ENCODE results near the gene SHROOM3.
"Not testable (repeated sequence)": the region's sequence is repeated elsewhere in the genome, so short reads cannot be mapped to it uniquely, and the experiment has no call there.

SHROOM3 gene

GRCh38 chr4:76723924-76724323, 288.9 kb downstream of the SHROOM3 start:
- DNase-seq (ENCODE audit: low read depth): no peak

GRCh38 chr4:76725039-76725438, 290.0 kb downstream of the SHROOM3 start:
- no peak for DNase-seq (ENCODE audit: low read depth)

- DNase-seq (ENCODE audit: low read depth): no peak
Observed at GRCh38 chr4:76726176-76726575, 291.1 kb downstream of the SHROOM3 start.

GRCh38 chr4:76726631-76727030, 291.6 kb downstream of the SHROOM3 start:
- no peak for DNase-seq (ENCODE audit: low read depth)

GRCh38 chr4:76727934-76728333, 292.9 kb downstream of the SHROOM3 start:
- not testable (repeated sequence) for DNase-seq (ENCODE audit: low read depth)

GRCh38 chr4:76729460-76729859, 294.4 kb downstream of the SHROOM3 start:
- no peak for DNase-seq (ENCODE audit: low read depth)

GRCh38 chr4:76729980-76730379, 295.0 kb downstream of the SHROOM3 start:
- DNase-seq (ENCODE audit: low read depth): no peak

GRCh38 chr4:76732246-76732645, 297.2 kb downstream of the SHROOM3 start:
- DNase-seq (ENCODE audit: low read depth): no peak

GRCh38 chr4:76733068-76733771, 298.2 kb downstream of the SHROOM3 start:
- no peak for DNase-seq (ENCODE audit: low read depth)

GRCh38 chr4:76736414-76736813, 301.4 kb downstream of the SHROOM3 start:
- DNase-seq (ENCODE audit: low read depth): no peak

GRCh38 chr4:76737180-76737579, 302.2 kb downstream of the SHROOM3 start:
- DNase-seq (ENCODE audit: low read depth): no peak

GRCh38 chr4:76737771-76738085, 302.7 kb downstream of the SHROOM3 start:
- no peak for DNase-seq (ENCODE audit: low read depth)

- DNase-seq (ENCODE audit: low read depth): no peak
Observed at GRCh38 chr4:76738086-76738931, 303.3 kb downstream of the SHROOM3 start.

- no peak for DNase-seq (ENCODE audit: low read depth)
Observed at GRCh38 chr4:76740192-76740591, 305.2 kb downstream of the SHROOM3 start.

- DNase-seq (ENCODE audit: low read depth): no peak
Observed at GRCh38 chr4:76740866-76741662, 306.0 kb downstream of the SHROOM3 start.

GRCh38 chr4:76741663-76742020, 306.6 kb downstream of the SHROOM3 start:
- no peak for DNase-seq (ENCODE audit: low read depth)

- no peak for DNase-seq (ENCODE audit: low read depth)
Observed at GRCh38 chr4:76744241-76744921, 309.4 kb downstream of the SHROOM3 start.

- no peak for DNase-seq (ENCODE audit: low read depth)
Observed at GRCh38 chr4:76745240-76745639, 310.2 kb downstream of the SHROOM3 start.

GRCh38 chr4:76747563-76747962, 312.5 kb downstream of the SHROOM3 start:
- DNase-seq (ENCODE audit: low read depth): no peak

- no peak for DNase-seq (ENCODE audit: low read depth)
Observed at GRCh38 chr4:76748649-76749048, 313.6 kb downstream of the SHROOM3 start.

GRCh38 chr4:76749355-76749754, 314.3 kb downstream of the SHROOM3 start:
- DNase-seq (ENCODE audit: low read depth): no peak

- no peak for DNase-seq (ENCODE audit: low read depth)
Observed at GRCh38 chr4:76750716-76751115, 315.7 kb downstream of the SHROOM3 start.

Measured in activated T-cell treated with anti-CD3 and anti-CD28 coated beads for 24 hours (primary cell).